Stimulated activated effector memory CD8-positive, alpha-beta T cell treated with anti-CD3 and anti-CD28 coated beads, Interleukin-12 subunit alpha, Interleukin-12 subunit beta, amount 100 ng/mL, for 72 hours (primary cell): ENCODE data around the gene CUX1.
"Not testable (repeated sequence)": the region's sequence is repeated elsewhere in the genome, so short reads cannot be mapped to it uniquely, and the experiment has no call there.

Experiments
- ATAC-seq: fragments of 150-1000 bp; cut with Tn5 transposase; 2 replicates; pipeline ENCODE4 v1.10.0; 2021
- DNase-seq, 2 donors: peaks; one replicate each; pipeline ENCODE4 v3.0.0; 2021 to 2022; ENCODE audit warnings: low spot score in 2 of 2
- H3K27ac Mint-ChIP-seq: one replicate; pipeline ENCODE4 v1.8.0; 2022; ENCODE audit warnings: mild to moderate bottlenecking, mixed read lengths
- H3K36me3 Mint-ChIP-seq: one replicate; pipeline ENCODE4 v1.8.0; 2022; ENCODE audit warnings: mild to moderate bottlenecking, mixed read lengths
- H3K4me1 Mint-ChIP-seq: one replicate; pipeline ENCODE4 v1.8.0; 2022; ENCODE audit warnings: mixed read lengths
- H3K4me3 Mint-ChIP-seq: one replicate; pipeline ENCODE4 v1.8.0; 2022; ENCODE audit warnings: mild to moderate bottlenecking, mixed read lengths
- H3K9me3 Mint-ChIP-seq: one replicate; pipeline ENCODE4 v1.8.0; 2022; ENCODE audit warnings: mixed read lengths

CUX1 gene

GRCh38 chr7:101848208-101848951 lies 31.0 kb downstream of the CUX1 start:
- Mint-ChIP-seq H3K4me3 (no peak overlapping the region), H3K36me3 (no peaks in the 10 kb centered on the region), H3K27ac (no peak overlapping the region), H3K9me3 (peaks cover 3% of the 10 kb centered on the region), H3K4me1 (peaks cover 13% of the 10 kb centered on the region)
- DNase-seq, result no peak
- no peak for ATAC-seq

GRCh38 chr7:101849314-101849713 lies 31.9 kb downstream of the CUX1 start:
- H3K36me3 Mint-ChIP-seq, result not testable (repeated sequence)

GRCh38 chr7:101852364-101852763 lies 34.9 kb downstream of the CUX1 start:
- not testable (repeated sequence) for ATAC-seq, H3K27ac Mint-ChIP-seq, DNase-seq, H3K36me3 Mint-ChIP-seq, H3K9me3 Mint-ChIP-seq, H3K4me3 Mint-ChIP-seq
- H3K4me1 Mint-ChIP-seq, result peaks cover 30% of the 10 kb centered on the region

More at GRCh38 chr7:101849314-101849713, 31.9 kb downstream of the CUX1 start:
- not testable (repeated sequence) for H3K4me3 Mint-ChIP-seq, H3K9me3 Mint-ChIP-seq, ATAC-seq, DNase-seq, H3K27ac Mint-ChIP-seq
- H3K4me1 Mint-ChIP-seq, result peaks cover 17% of the 10 kb centered on the region

GRCh38 chr7:101853684-101854083 lies 36.3 kb downstream of the CUX1 start:
- H3K9me3 Mint-ChIP-seq, result peaks cover 3% of the 10 kb centered on the region
- peaks cover 9% of the 10 kb centered on the region for H3K36me3 Mint-ChIP-seq
- no peak overlapping the region for H3K27ac Mint-ChIP-seq
- no peak overlapping the region for H3K4me3 Mint-ChIP-seq
- DNase-seq (no peak), ATAC-seq (no peak)
- peaks cover 24% of the 10 kb centered on the region for H3K4me1 Mint-ChIP-seq

- peaks cover 24% of the 10 kb centered on the region for H3K4me1 Mint-ChIP-seq
- DNase-seq, result no peak
- H3K27ac Mint-ChIP-seq, result no peak overlapping the region
- no peak for ATAC-seq
- H3K4me3 Mint-ChIP-seq, result no peak overlapping the region
- H3K9me3 Mint-ChIP-seq, result peaks cover under 1% of the 10 kb centered on the region
- H3K36me3 Mint-ChIP-seq, result peaks cover 9% of the 10 kb centered on the region
These were observed 36.8 kb downstream of the CUX1 start for GRCh38 chr7:101854084-101854865.

- H3K4me1 Mint-ChIP-seq, result peaks cover 24% of the 10 kb centered on the region
These were observed 39.3 kb downstream of the CUX1 start for GRCh38 chr7:101856473-101857357.

GRCh38 chr7:101857358-101857811 lies 40.0 kb downstream of the CUX1 start:
- no peaks in the 10 kb centered on the region for H3K9me3 Mint-ChIP-seq

More at GRCh38 chr7:101856473-101857357, 39.3 kb downstream of the CUX1 start:
- H3K36me3 Mint-ChIP-seq, result peaks cover 9% of the 10 kb centered on the region
- DNase-seq (peak; percentile 68 to 91), ATAC-seq (peak; percentile 95)
- peak overlapping the region; percentile 88 for H3K4me3 Mint-ChIP-seq
- peak overlapping the region; percentile 95 for H3K27ac Mint-ChIP-seq
- no peaks in the 10 kb centered on the region for H3K9me3 Mint-ChIP-seq

GRCh38 chr7:101858437-101859385 lies 41.3 kb downstream of the CUX1 start:
- Mint-ChIP-seq H3K27ac (no peak overlapping the region), H3K4me3 (no peak overlapping the region), H3K9me3 (no peaks in the 10 kb centered on the region), H3K4me1 (peaks cover 24% of the 10 kb centered on the region), H3K36me3 (peaks cover 9% of the 10 kb centered on the region)
- ATAC-seq, result no peak
- DNase-seq, result no peak

More at GRCh38 chr7:101857358-101857811, 40.0 kb downstream of the CUX1 start:
- Mint-ChIP-seq H3K27ac (peak overlapping the region; percentile 95), H3K4me3 (peak overlapping the region; percentile 88), H3K36me3 (peaks cover 9% of the 10 kb centered on the region), H3K4me1 (peaks cover 24% of the 10 kb centered on the region)
- DNase-seq (no peak), ATAC-seq (peak; percentile 14)

GRCh38 chr7:101859411-101860106 lies 42.1 kb downstream of the CUX1 start:
- Mint-ChIP-seq H3K36me3 (peaks cover 9% of the 10 kb centered on the region), H3K27ac (peak overlapping the region; percentile 36), H3K9me3 (no peaks in the 10 kb centered on the region), H3K4me1 (peaks cover 20% of the 10 kb centered on the region), H3K4me3 (no peak overlapping the region)
- ATAC-seq, result no peak
- no peak for DNase-seq

GRCh38 chr7:101860316-101861217 lies 43.1 kb downstream of the CUX1 start:
- H3K36me3 Mint-ChIP-seq, result peaks cover 9% of the 10 kb centered on the region
- no peaks in the 10 kb centered on the region for H3K9me3 Mint-ChIP-seq
- DNase-seq, result no peak
- peak overlapping the region; percentile 36 for H3K27ac Mint-ChIP-seq
- no peak overlapping the region for H3K4me3 Mint-ChIP-seq
- peaks cover 18% of the 10 kb centered on the region for H3K4me1 Mint-ChIP-seq
- no peak for ATAC-seq

- ATAC-seq (no peak), DNase-seq (no peak)
- Mint-ChIP-seq H3K36me3 (peaks cover 9% of the 10 kb centered on the region), H3K4me3 (no peak overlapping the region), H3K9me3 (no peaks in the 10 kb centered on the region), H3K4me1 (peaks cover 17% of the 10 kb centered on the region), H3K27ac (peak overlapping the region; percentile 6)
These were observed 43.9 kb downstream of the CUX1 start for GRCh38 chr7:101861218-101861775.

- Mint-ChIP-seq H3K4me1 (peaks cover 15% of the 10 kb centered on the region), H3K27ac (no peak overlapping the region), H3K9me3 (no peaks in the 10 kb centered on the region), H3K36me3 (no peaks in the 10 kb centered on the region), H3K4me3 (no peak overlapping the region)
- ATAC-seq (no peak), DNase-seq (no peak)
These were observed 45.1 kb downstream of the CUX1 start for GRCh38 chr7:101862280-101863220.
